Measurements from ENCODE around the gene TUFM. TPM values are rescaled to one million over a fixed set of nuclear protein-coding genes. Genes with fewer than 3 reads are reported as not detected.
A peak's percentile ranks its signal among the peaks of the same experiment; 100 is the strongest.

The TUFM gene
- total and polyA plus RNA-seq, 11 donors, result 179 to 384 (median 226) TPM

DNA sequence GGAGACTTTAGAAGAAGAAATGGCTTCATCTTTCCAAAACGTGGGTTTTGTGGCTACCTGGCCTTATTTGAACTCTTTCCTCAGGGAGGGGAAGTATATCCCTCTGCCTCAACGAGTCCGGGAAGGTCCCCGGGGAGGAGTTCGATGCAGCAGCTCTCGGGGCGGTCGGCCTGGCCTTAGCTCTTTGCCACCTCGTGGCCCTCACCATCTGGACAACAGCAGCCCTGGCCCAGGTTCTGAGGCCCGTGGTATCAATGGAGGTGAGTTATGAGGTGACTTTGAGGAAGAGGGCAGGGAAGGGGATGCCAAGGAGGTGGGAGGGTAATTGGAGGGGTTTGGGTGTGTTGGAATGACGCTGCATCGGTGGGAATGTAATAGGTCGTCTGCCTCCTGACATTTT is 15.6 kb downstream of the TUFM start:
- H3K4me3 ChIP-seq, result no peak overlapping the region
- WGBS, 4 donors, result 87 to 89% (median 88%) methylated on average over 13 of the region's 13 CpGs
- H3K36me3 ChIP-seq, result peaks cover 6 to 100% (median 100%) of the 10 kb centered on the region in 9 donors
- no peak for ATAC-seq
- H3K27me3 ChIP-seq, result no peaks in the 10 kb centered on the region
- TF ChIP-seq POLR2A (IDR thresholded peaks at IDR 0.05) (no peak), CTCF (IDR thresholded peaks at IDR 0.05) (no peak)
- DNase-seq, result no peak
- no peaks in the 10 kb centered on the region for H3K9me3 ChIP-seq
- H3K4me1 ChIP-seq, result peaks cover 0 to 8% (median 5%) of the 10 kb centered on the region in 12 donors
- intact Hi-C loops (cut with DNase I), result no loop called here
- no peak overlapping the region for H3K27ac ChIP-seq

- TF ChIP-seq POLR2A (IDR thresholded peaks at IDR 0.05) (no peak), CTCF (IDR thresholded peaks at IDR 0.05) (no peak)
- DNase-seq (no peak), ATAC-seq (no peak)
- H3K4me1 ChIP-seq, result peaks cover 0 to 16% (median 13%) of the 10 kb centered on the region in 12 donors
- intact Hi-C loops (cut with DNase I), result no loop called here
- H3K9me3 ChIP-seq, result no peaks in the 10 kb centered on the region
- H3K27ac ChIP-seq, result no peak overlapping the region
- H3K36me3 ChIP-seq, result peaks cover 6 to 99% (median 93%) of the 10 kb centered on the region in 9 donors
- WGBS, 4 donors, result 92 to 95% (median 94%) methylated on average over 13 of the region's 13 CpGs
- H3K4me3 ChIP-seq, result no peak overlapping the region
- no peaks in the 10 kb centered on the region for H3K27me3 ChIP-seq
These were observed 16.4 kb downstream of the TUFM start for GRCh38 chr16:28829747-28830146.

- DNase-seq, result no peak
- TF ChIP-seq POLR2A (IDR thresholded peaks at IDR 0.05), result no peak
- TF ChIP-seq CTCF (IDR thresholded peaks at IDR 0.05), result no peak
- H3K9me3 ChIP-seq, result no peaks in the 10 kb centered on the region
- H3K4me1 ChIP-seq, result peaks cover 0 to 28% (median 21%) of the 10 kb centered on the region in 12 donors
- H3K27ac ChIP-seq, result no peak overlapping the region
- H3K36me3 ChIP-seq, result peaks cover 0 to 62% (median 57%) of the 10 kb centered on the region in 9 donors
- H3K4me3 ChIP-seq, result no peak overlapping the region
- ATAC-seq, result no peak
- intact Hi-C loops (cut with DNase I), result no loop called here
- no peaks in the 10 kb centered on the region for H3K27me3 ChIP-seq
- WGBS, 4 donors, result 46 to 50% (median 48%) methylated on average over 6 of the region's 6 CpGs
These were observed 20.0 kb downstream of the TUFM start for GRCh38 chr16:28826141-28826540.

- peak overlapping the region; percentile 72 to 100 (median 99) for H3K4me3 ChIP-seq
- intact Hi-C loops (cut with DNase I), result loop anchor here in 7 of 10 donors (1.0 to 5.0 kb wide), 10 partner anchors 20 to 128 kb away; partner anchors contain the start of genes SH2B1 (in 3 of the 7), NFATC2IP (in 2 of the 7), ATP2A1 (in 1 of the 7) and RABEP2 (in 1 of the 7)
- DNase-seq, result no peak
- H3K4me1 ChIP-seq, result peaks cover 0 to 33% (median 21%) of the 10 kb centered on the region in 12 donors
- 27 to 42% (median 37%) methylated on average over 5 of the region's 5 CpGs for WGBS, 4 donors
- no peaks in the 10 kb centered on the region for H3K27me3 ChIP-seq
- H3K9me3 ChIP-seq, result no peaks in the 10 kb centered on the region
- TF ChIP-seq CTCF (IDR thresholded peaks at IDR 0.05) (no peak), POLR2A (IDR thresholded peaks at IDR 0.05) (no peak)
- no peak for ATAC-seq
- H3K36me3 ChIP-seq, result peaks cover 0 to 48% (median 42%) of the 10 kb centered on the region in 9 donors
- peak overlapping the region; percentile 90 to 100 (median 99) for H3K27ac ChIP-seq
These were observed 21.5 kb downstream of the TUFM start for GRCh38 chr16:28824717-28824973.
